Inferior parietal cortex (tissue), 1 donor: Measurements from ENCODE around the gene GRK6.

Source experiments
- DNase-seq: peaks from one replicate; pipeline ENCODE4 v3.0.0-alpha.2; 2016; ENCODE audit errors: extremely low spot score

The GRK6 gene

DNA sequence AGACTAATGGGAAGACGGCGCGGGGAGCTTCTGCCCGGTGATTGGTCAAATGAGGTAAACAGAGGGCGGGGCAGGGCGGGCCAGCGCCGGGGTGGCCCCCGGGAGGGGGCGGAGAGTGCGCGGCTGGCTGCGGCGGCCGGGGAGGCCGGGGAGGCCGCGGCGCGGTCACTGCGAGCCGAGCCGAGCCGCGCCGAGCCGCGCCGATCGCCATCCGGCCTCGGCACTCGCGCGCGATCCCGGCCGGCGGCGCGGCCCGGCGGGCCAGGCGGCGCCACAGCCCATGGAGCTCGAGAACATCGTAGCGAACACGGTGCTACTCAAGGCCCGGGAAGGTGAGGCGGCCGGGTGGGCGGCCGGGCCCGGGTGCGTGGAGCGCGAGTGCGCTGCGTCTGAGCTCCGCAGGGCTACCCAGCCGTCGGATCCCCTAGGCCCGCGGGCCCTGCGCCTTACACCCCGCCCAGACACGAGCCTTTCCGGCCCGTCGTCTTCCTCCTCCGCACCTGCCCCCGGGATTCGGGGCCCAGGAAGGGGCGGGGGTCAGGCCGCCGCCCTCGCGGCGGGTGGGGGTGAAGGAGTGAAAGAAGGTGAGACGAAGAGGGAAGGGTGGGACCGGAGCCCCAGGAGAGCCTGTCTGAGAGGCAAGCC, at the start of gene GRK6:
Gene GRK6, plus strand, starts transcription at position 111 of the 645 bp plus-strand sequence. Its CDS starts 170 bp downstream, at position 281.
- peak; percentile 3 for DNase-seq

DNA sequence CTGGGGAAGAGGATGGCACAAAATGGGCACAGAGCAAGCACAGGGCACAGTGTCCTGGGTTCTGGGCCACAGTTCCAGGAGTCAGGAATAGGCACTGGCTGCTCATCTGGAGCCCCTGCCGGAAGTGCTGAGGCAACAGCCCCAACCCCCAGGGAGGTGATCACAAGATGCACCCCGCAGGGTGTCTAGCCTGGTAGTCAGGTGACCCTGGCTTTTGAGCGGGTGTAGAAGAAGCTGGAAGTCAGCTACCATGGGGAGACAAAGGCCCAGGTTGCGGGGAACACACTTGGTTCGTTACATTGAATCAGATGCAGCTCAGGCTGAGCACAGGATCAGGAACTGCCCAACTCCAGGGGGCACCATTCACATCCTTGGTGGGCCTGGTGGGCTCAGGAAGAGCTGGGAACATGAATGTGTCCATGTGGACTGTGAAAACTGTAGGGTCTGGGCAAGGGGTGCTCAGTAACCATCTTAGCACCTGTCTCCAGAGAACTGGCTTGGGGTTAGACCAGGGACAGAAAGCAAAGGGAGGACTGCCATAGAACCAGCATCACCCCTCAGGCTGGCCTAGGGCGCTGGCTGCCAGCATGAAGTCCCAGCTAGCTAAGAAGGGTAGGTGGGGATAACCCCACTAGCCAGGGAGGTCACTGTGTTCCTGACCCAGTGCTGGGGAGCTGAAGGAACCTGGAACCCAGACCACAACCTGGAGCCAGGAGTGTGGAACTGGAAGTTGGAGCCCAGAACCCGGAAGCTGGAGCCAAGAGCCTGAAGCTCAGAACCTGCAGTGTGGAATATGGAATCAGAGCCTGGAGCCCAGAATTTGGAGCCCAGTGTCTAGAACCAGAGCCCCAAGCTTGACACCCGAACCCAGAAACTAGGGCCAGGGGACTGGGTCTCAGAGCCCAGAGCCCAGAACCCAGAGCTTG, 48.4 kb upstream of the GRK6 start:
- DNase-seq: no peak

DNA sequence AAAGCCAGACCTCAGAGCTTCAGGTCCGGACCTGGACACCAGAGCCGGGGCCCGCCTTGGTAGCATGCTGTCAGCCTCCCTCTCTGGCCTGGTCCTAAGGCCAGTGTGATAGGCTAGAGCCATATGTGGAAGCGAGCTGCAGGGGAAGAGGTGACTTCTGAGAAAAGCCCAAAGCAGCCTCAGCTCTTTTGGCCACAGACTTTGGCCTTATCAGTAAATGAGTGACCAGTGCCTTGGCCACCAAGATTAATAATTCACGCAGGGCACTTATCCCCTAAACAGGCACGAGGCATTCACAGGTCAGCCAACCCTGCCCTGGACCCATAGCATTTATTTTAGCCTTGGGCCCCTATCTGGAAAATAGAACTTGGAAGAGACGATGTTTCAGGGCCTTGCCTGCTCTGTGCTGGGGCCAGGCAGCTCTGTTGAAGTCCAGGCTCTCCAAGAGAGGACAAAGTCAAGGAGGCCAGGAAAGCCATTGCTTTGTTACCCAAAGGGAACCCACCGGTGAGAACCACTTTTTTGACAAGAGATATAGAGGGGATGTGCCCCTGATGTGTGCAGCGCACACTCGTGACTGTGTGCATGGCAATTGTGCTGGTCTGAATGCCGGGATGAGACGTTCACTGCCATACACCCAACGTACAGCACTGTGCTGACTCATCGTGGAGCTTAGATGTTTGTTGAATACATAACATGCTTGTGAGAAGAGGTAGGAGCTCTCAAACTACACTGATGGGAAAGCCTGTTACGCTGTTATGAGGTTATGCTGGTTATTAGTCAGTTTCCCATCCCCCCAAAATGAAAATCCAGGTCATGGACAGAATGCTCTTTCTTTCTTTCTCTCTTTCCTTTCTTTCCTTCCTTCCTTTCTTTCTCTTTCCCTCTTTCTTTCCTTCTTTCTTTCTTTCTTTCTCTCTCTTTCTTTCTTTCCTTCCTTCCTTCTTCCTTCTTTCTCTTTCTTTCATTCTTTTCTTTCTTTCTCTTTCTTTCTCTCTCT, 47.3 kb upstream of the GRK6 start:
- peak; percentile 27 for DNase-seq

DNA sequence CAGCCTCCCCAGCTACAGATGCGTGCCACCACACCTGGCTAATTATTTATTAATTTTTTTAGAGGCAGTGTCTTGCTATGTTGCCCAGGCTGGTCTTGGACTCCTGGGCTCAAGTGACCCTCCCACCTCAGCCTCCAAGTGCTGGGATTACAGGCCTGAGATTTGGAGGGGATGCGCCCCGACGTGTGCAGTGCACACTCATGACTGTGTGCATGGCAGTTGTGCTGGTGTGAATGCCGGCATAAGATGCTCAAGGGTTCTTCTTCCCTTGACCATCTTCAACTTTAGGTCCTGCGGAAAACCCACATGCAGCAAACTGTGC, 45.7 kb upstream of the GRK6 start:
- DNase-seq: no peak

DNA sequence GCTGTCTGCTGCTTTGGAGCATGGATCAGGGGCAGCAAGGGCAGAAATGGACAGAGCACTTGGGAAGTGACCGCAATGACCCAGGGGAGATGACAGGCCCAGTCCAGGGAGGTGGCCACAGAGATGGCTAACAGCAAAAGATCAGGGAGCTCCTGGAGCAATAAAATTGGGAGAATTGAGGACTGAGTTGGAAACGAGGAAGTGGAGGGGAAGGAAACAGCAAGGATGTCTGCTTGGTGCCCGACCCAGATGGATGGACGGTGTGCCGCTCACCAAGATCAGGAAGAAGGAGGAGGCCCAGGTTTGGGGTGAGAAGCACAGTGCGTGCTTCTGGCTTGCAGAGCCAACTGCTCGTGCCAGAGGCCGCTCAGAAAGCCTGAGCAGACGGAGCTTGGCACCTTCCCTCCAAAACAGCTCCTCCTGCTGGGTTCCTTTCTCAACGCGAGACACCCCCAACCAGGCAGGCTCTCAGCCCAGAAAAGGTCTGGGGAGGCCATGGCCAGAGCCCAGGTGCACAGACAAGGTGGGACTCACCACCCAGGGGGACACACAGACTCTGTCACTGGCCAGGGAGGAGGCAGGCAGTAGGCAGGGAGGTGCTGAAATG, 44.0 kb upstream of the GRK6 start:
- no peak for DNase-seq

DNA sequence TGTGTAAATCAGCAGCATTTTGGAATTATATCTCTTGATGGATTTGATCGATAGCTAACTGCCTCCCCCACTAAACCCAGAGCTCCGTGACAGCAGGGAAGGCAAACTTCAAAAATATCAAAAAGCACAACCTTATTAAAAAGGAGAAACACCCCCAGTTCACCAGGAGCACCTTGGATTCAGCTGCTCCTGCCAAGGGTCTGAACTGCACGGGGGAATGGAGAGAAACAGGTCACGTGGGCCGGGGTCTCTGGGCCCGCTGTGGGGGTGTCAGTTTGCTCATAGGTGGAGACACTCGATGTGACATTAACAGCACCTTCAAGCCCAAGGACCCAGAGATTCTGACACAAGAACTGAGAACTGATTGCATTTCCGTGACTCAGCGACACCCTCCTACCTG, 43.3 kb upstream of the GRK6 start:
- DNase-seq: no peak

DNA sequence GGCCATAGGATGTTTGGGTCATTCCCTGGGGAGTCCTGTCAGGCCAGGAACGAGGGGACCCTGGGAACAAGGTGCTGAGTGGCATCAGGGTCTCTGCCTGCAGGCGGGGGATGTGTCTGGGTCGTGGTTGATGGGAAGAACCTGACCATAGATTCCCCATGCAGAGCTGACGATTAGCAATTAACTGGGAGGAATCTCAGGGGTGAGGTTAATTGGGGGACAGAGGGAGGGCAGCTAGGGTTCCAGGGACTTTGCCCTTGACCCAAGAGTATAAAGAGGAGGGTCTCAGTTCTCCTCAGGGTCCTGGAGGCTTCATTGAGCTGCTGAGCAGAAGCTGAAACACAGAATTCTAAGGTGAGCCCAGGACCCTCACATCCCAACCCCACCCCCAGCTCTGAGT, 42.3 kb upstream of the GRK6 start, which contains the start of gene SLC34A1:
Gene SLC34A1, plus strand, starts transcription at position 301 of the 400 bp plus-strand sequence. CDS start 1,308 bp downstream, outside the sequence.
- DNase-seq: no peak

DNA sequence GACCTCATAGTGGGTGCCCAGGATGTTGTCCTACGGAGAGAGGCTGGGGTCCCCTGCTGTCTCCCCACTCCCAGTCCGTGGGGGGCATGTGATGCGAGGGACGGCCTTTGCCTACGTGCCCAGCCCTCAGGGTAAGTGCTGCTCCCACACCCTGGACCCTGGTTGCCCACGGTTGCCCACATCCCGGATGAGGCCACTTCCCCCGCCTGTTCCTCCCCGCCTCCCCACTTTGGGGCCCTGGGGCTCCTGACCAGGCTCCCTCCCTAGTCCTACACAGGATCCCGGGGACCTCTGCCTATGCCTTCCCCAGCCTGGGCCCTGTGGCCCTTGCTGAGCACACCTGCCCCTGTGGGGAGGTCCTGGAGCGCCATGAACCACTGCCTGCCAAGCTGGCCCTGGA, 40.8 kb upstream of the GRK6 start:
- DNase-seq: no peak

DNA sequence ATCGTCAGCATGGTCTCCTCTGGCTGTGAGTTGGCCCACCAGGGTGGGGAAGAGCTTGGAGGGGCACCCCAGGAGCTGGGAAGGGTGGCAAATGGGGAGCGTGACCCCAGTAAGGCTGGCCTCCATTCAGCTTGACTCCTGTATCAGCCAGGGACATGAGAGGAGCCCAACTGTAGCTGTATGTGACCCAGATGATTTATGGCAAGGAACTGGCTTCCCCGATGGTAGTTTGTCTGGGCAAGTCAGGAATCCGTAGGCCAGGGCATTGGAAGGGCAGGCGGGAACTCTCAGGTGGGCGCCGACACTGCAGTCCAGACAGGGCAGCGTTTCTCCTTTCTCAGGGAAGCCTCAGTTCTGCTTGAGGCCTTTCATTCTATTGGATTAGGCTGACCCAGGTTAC, 39.9 kb upstream of the GRK6 start:
- DNase-seq: no peak

DNA sequence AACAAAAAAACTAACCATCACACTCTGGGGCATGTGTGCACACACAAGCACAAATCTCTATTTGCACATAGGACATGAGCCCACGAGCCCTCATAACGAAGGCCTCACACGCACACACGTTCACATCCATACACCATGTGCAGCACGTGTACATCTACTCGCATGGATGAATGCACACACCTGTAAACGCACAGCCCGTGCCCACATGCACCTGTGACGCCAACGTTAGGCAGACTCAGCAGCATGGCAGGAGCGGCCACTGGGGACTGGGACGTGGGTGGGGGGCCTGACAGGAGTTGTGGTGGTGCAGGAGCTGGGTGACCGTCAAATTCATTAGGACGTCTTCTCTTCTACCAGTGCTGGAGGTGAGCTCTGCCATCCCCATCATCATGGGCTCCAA, 39.1 kb upstream of the GRK6 start:
- no peak for DNase-seq

DNA sequence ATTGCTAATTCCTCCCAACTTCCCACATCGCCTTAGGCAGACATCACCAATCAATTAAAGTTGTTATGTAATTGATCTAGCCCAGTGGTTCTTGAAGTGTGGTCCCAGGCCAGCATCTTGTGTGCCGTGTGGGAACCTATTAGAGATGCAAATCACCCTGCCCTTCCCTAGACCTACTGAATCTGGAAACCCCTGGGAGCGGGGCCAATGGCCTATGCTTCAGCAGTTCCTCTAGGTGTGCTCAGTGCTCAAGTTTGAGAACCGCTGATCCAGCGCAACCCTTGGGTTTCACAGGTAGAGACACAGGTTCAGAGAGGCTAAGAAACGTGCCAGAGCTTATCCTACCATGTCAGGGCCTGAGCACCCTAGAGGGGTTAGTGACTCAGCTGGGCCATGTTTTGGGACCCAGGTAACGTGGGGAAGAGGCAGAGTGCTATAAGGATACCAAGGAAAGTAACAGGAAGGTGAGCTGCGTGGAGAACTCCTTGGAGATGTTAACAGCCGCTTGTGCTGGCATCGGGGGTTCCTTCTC, 37.9 kb upstream of the GRK6 start:
- no peak for DNase-seq

DNA sequence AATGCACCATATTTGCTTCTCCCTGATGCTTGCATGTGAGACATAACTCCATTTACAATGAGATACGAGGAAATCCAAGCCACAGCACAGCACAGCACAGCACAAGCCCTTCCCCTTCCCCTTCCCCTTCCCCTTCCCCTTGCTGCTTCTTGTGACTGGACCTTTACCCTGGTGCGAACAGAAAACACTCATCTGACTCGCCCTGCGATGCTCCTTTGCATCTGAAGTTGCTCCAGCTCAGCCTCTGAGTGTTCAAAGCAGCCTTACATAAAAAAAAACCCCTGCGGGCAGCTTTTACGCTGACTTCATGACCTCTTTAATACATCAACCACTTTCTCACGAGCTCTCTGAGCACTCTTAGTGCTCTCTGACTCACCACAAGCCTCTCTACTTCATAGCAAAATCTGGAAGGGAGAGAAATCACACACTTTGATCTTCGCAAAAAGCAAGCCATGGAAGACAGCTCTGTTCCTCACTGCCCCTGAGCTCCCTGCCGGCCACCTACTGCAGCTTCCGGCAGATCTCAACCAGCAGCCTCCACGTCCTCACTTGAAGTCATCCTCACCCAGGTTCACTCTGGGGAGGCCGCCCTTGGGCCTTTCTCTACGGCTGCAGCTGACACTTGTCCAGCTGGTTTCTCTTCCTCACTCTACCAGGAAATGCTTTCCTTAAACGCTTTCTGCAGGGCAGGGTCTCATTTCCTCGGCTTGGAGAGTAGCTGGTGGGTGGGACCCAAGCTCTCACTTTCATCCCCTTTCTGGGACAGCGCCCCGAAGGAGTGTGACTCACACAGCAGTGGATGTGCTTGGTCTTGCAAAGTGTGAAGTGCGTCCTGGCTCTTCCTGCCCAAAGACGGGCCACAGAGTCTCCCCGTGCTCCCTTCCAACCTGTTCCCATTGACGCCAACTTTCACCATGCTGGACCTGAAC, 37.0 kb upstream of the GRK6 start:
- no peak for DNase-seq

DNA sequence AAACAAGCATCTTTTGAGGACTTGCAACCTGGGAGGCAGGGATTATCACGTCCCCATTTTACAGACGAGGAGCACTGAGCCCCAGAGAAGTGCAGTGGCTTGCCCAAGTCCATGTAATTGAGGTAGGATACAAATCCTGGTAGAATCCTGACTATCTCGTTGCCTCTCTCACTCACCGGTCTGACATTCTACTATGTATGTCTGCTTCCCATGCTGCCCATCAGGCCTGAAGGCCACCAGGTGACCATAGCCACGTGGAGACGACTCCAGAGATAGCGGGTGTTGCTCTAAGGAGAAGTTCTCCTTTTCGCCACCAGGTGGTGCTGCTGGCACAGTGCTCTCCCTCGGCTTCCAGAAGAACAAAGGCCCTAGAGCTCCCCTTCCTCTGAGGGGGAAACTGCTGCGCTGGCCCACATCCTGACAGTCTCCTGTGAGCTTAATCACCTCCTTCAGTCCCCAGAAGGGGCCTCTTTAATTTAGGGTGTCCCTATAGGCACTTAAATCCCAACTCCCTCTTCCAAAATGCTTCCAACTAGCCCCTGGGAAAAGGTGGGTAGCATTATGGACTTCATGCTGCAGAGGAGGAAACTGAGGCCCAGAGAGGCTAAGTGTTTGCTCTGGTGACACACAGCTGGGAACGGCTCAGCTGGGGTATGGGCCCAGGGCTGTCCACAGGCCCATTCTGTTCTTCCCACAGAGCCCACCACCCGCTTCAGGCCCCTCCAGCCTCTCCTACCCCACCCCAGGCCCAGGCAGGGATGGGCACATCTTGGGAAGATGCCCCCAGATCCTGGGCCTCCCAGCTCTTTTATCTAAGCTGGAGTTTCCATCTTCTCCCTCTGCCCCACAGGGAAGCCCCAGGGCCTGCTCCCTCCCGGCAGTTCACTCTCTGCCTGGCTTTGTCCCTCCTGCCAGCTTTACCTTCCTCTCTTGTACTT, 35.8 kb upstream of the GRK6 start:
- DNase-seq: peak; percentile 92

DNA sequence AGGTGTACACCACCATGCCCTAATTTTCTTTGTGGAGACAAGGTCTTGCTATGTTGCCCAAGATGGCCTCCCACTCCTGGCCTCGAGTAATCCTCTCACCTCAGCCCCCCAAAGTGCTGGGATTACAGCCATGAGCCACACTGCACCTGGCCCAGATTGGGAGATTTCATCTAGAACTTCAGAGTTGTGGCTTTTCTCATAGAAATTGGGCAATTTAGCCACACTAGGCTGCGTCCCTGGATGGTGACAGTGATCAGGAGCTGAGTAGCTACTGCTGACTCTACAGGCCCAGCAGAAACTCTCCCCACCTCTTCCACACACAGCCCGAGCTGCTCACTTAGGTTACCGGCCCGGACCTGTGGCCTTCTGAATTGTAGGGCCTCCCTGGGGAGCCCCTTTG, 33.7 kb upstream of the GRK6 start:
- DNase-seq: no peak

DNA sequence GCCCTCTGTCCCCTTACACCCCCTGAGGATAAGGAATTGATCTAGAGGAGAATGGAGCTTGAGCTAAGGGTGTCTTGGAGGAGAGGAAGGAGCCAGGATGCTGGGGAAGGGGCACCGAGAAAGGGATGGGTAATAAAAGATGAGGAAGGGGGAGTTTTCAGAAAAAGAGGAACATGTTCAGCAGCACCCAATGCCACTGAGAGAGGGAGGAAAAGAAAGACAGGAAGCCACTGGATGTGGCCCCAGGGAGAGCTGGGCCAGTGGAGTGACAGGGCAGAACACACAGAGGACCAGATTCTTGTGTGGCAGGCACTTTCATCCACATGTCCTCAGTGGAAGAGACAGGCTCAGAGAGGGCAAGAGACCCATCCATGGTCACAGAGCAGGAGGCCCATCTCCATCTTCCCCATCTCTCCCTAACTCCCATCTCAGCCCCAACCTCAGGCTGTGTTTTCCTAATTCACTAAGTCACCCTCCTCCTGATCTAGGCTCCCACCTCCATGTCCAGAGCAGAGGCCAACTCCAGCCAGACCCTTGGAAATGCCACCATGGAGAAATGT, 33.2 kb upstream of the GRK6 start:
- no peak for DNase-seq

DNA sequence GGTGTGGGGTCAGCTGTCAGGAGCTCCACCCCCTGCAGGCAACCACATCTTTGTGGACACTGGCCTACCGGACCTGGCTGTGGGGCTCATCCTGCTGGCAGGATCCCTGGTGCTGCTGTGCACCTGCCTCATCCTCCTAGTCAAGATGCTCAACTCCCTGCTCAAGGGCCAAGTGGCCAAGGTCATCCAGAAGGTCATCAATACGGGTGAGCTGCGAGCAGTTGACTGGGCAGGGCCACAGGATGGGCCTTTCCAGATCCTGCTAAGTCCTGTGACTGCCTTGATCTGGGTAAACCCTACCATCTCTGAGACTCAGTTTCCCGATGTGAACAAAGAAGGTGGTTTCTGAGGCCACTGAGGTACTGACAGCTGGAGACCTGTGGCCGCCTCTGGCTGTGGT, 32.5 kb upstream of the GRK6 start:
- DNase-seq: no peak

DNA sequence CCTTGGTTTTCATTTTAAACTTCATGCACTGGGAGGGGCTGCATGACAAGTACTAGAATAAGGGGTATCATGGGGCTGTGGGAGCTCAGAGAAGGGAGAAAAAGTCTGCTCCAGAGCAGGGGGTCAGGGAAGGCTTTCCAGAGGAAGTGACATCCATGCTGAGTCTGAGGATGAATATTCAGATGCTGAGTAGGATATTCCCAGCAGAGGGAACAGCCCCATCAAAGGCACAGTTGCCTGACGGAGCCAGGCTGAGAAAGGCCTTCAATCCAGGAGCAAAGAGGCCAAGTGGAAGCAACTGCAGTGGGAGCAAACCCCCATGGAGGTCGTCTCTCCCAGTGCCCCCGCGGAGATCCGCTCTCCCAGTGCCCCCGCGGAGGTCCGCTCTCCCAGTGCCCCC, 30.4 kb upstream of the GRK6 start:
- no peak for DNase-seq

DNA sequence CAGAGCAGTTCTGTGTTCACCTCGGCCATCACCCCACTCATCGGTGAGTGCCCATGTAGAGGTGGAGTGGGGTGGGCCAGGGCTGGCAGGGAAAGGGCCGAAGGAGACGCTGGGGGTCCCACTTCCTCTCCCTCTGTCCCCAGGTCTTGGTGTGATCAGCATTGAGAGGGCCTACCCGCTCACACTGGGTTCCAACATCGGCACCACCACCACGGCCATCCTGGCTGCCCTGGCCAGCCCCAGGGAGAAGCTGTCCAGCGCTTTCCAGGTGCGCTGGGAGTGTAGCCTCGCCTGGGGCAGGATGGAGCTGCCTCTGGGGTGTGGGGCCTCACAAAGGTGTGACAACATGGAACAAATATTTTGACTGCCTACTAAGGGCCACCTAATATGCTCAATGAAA, 29.7 kb upstream of the GRK6 start:
- DNase-seq: no peak
